K562 (cell line): Measurements from ENCODE around the gene BRDT. TPM values are rescaled to one million over a fixed set of nuclear protein-coding genes. Genes with fewer than 3 reads are reported as not detected.

ENCODE experiments used
- CBX3 ChIP-seq, 2 experiments: IDR thresholded peaks; 1 replicate in 1 of 2; 2 replicates in 1 of 2; pipeline ENCODE4 v1.6.1; 2012; ENCODE audit warnings: inconsistent platforms in 2 of 2, low read length in 2 of 2, borderline replicate concordance in 1 of 2, control low read depth in 1 of 2
- ZNF263 ChIP-seq: sonication (generic); formaldehyde crosslinking; IDR thresholded peaks from 2 replicates; pipeline ENCODE4 v1.8.0; 2022; ENCODE audit warnings: mild to moderate bottlenecking, missing genetic modification reagents, borderline replicate concordance
- ZNF586 ChIP-seq: fragments of 450-650 bp; formaldehyde crosslinking; conservative IDR thresholded peaks from 2 replicates; pipeline ENCODE4 v1.4.0; 2020; ENCODE audit warnings: mild to moderate bottlenecking, moderate library complexity
- polyA plus RNA-seq, 8 experiments: library from polyadenylated mRNA; depleted of rRNA in 4 of 8; stranded (reverse) in 5 of 8; unstranded in 3 of 8; fragments of >200 nt; fragmentation: Nextera tagmentation in 2 of 8; fragmentation: Illumina TruSeq in 1 of 8; extraction: Ambion mirVana in 2 of 8; extraction: Trizol in 1 of 8; gene quantifications; 2 replicates each; pipeline versions ENCODE4 v1.2.1 to v1.2.3, GENCODE V29; 2011 to 2014; ENCODE audit warnings: inconsistent platforms in 1 of 8, missing spikeins in 1 of 8
- total RNA-seq, 7 experiments: library from RNA; depleted of rRNA in 6 of 7; stranded (reverse); fragments of >200 nt in 6 of 7; fragmentation: Illumina TruSeq in 2 of 7; extraction: Trizol in 2 of 7; gene quantifications; 2 replicates each; pipeline versions ENCODE4 v1.2.1 to v1.2.3, GENCODE V29; 2011 to 2021; ENCODE audit warnings: low replicate concordance in 1 of 7
- TF ChIP-seq, protein P1 (sequence below): sonication (generic); formaldehyde crosslinking; IDR thresholded peaks from 2 replicates; pipeline ENCODE4 v1.8.1; 2023; ENCODE audit warnings: mild to moderate bottlenecking, missing genetic modification reagents

BRDT gene
- total and polyA plus RNA-seq, 9 of the 15 experiments (the other 6 are each of a cell fraction or from before 2014, with no cell fraction given) = 0.01 TPM; not detected in 8

DNA sequence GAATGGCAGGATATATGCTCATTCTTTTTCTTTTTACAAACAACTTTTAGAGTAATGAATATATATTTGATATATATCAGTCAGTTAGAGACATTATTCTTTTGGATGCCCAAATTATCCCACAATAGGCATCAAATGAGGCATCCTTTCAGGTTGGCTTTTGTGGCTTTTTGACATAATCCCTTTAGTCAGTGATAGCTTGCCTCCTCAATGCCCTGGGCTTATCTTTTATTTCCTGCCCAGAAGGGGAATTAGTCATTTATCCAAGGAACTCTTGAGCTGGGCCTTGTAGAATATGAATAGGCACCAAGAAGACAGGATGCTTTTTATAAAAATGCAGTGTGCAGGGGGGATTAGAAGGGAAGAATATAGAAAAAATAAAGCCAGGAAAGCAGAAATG, 102.7 kb downstream of the BRDT start (continued):
- TF ChIP-seq ZNF586 (CRISPR knock-in tag) (no peak), CBX3 (IDR thresholded peaks at IDR 0.05; ENCODE audit: borderline replicate concordance in 1 of 2, low read length in 2 of 2) (no peak), ZNF263 (CRISPR knock-in tag) (no peak)
- TF ChIP-seq, protein P1, sequence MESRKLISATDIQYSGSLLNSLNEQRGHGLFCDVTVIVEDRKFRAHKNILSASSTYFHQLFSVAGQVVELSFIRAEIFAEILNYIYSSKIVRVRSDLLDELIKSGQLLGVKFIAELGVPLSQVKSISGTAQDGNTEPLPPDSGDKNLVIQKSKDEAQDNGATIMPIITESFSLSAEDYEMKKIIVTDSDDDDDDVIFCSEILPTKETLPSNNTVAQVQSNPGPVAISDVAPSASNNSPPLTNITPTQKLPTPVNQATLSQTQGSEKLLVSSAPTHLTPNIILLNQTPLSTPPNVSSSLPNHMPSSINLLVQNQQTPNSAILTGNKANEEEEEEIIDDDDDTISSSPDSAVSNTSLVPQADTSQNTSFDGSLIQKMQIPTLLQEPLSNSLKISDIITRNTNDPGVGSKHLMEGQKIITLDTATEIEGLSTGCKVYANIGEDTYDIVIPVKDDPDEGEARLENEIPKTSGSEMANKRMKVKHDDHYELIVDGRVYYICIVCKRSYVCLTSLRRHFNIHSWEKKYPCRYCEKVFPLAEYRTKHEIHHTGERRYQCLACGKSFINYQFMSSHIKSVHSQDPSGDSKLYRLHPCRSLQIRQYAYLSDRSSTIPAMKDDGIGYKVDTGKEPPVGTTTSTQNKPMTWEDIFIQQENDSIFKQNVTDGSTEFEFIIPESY = no peak

Other genes starting within 250 kb of the BRDT start
- gene TGFBR3, start 63.2 kb upstream of the BRDT start, total RNA-seq (2014; rRNA removed) = 13.8 and 14.1 TPM in 2 replicates
- 15.1 and 15.6 TPM in 2 replicates for gene TGFBR3, start 63.2 kb upstream of the BRDT start, total RNA-seq (2014; rRNA removed; fragmentation: Illumina TruSeq; extraction: Trizol)
- 15.3 and 16.4 TPM in 2 replicates for gene TGFBR3, start 63.2 kb upstream of the BRDT start, total RNA-seq (2015; rRNA removed; fragmentation: Illumina TruSeq; extraction: Trizol)
- 18.6 and 19.9 TPM in 2 replicates for gene TGFBR3, start 63.2 kb upstream of the BRDT start, total RNA-seq (2021)
- 14.8 and 16.9 TPM in 2 replicates for gene TGFBR3, start 63.2 kb upstream of the BRDT start, polyA plus RNA-seq (2011; rRNA removed)
- gene TGFBR3, start 63.2 kb upstream of the BRDT start, polyA plus RNA-seq (2014; fragmentation: Illumina TruSeq; extraction: Trizol) = 22.9 and 32.4 TPM in 2 replicates
- 1 to 10 TPM; 3.6 to 4.3 TPM for gene TGFBR3, start 63.2 kb upstream of the BRDT start, polyA plus RNA-seq (2014; fragmentation: Nextera tagmentation; extraction: Ambion mirVana)
- 7.5 and 9.1 TPM in 2 replicates for gene TGFBR3, start 63.2 kb upstream of the BRDT start, polyA plus RNA-seq (2014; rRNA removed)
- gene EPHX4, start 80.6 kb downstream of the BRDT start, total RNA-seq (2014; rRNA removed) = not detected in 2 replicates
- not detected in 2 replicates for gene EPHX4, start 80.6 kb downstream of the BRDT start, total RNA-seq (2014; rRNA removed; fragmentation: Illumina TruSeq; extraction: Trizol)
- gene EPHX4, start 80.6 kb downstream of the BRDT start, total RNA-seq (2015; rRNA removed; fragmentation: Illumina TruSeq; extraction: Trizol) = not detected in 2 replicates
- not detected in 2 replicates for gene EPHX4, start 80.6 kb downstream of the BRDT start, total RNA-seq (2021)
- not detected in 2 replicates for gene EPHX4, start 80.6 kb downstream of the BRDT start, polyA plus RNA-seq (2011; rRNA removed)
- gene EPHX4, start 80.6 kb downstream of the BRDT start, polyA plus RNA-seq (2014; fragmentation: Illumina TruSeq; extraction: Trizol) = not detected in 2 replicates
- not detected for gene EPHX4, start 80.6 kb downstream of the BRDT start, polyA plus RNA-seq (2014; fragmentation: Nextera tagmentation; extraction: Ambion mirVana)
- not detected in 2 replicates for gene EPHX4, start 80.6 kb downstream of the BRDT start, polyA plus RNA-seq (2014; rRNA removed)
- gene SETSIP, start 126.0 kb downstream of the BRDT start, total RNA-seq (2014; rRNA removed) = not detected in 2 replicates
- 0.22 TPM in 1 of 2 replicates, not detected in the other for gene SETSIP, start 126.0 kb downstream of the BRDT start, total RNA-seq (2014; rRNA removed; fragmentation: Illumina TruSeq; extraction: Trizol)
- not detected in 2 replicates for gene SETSIP, start 126.0 kb downstream of the BRDT start, total RNA-seq (2015; rRNA removed; fragmentation: Illumina TruSeq; extraction: Trizol)
- gene SETSIP, start 126.0 kb downstream of the BRDT start, total RNA-seq (2021) = not detected in 2 replicates
- 0.14 and 0.43 TPM in 2 replicates for gene SETSIP, start 126.0 kb downstream of the BRDT start, polyA plus RNA-seq (2011; rRNA removed)
- not detected in 2 replicates for gene SETSIP, start 126.0 kb downstream of the BRDT start, polyA plus RNA-seq (2014; fragmentation: Illumina TruSeq; extraction: Trizol)
- not detected for gene SETSIP, start 126.0 kb downstream of the BRDT start, polyA plus RNA-seq (2014; fragmentation: Nextera tagmentation; extraction: Ambion mirVana)
- gene SETSIP, start 126.0 kb downstream of the BRDT start, polyA plus RNA-seq (2014; rRNA removed) = not detected in 2 replicates
- gene BTBD8, start 130.9 kb downstream of the BRDT start, total RNA-seq (2014; rRNA removed) = 1.0 and 1.5 TPM in 2 replicates
- gene BTBD8, start 130.9 kb downstream of the BRDT start, total RNA-seq (2014; rRNA removed; fragmentation: Illumina TruSeq; extraction: Trizol) = 2.3 and 2.6 TPM in 2 replicates
- gene BTBD8, start 130.9 kb downstream of the BRDT start, total RNA-seq (2015; rRNA removed; fragmentation: Illumina TruSeq; extraction: Trizol) = 1.5 and 1.7 TPM in 2 replicates
- 1.2 and 1.5 TPM in 2 replicates for gene BTBD8, start 130.9 kb downstream of the BRDT start, total RNA-seq (2021)
- 0.54 and 1.3 TPM in 2 replicates for gene BTBD8, start 130.9 kb downstream of the BRDT start, polyA plus RNA-seq (2011; rRNA removed)
- gene BTBD8, start 130.9 kb downstream of the BRDT start, polyA plus RNA-seq (2014; fragmentation: Illumina TruSeq; extraction: Trizol) = 1.0 and 1.1 TPM in 2 replicates
- gene BTBD8, start 130.9 kb downstream of the BRDT start, polyA plus RNA-seq (2014; fragmentation: Nextera tagmentation; extraction: Ambion mirVana) = under 1 TPM; 0.46 to 0.53 TPM
- gene BTBD8, start 130.9 kb downstream of the BRDT start, polyA plus RNA-seq (2014; rRNA removed) = 0.54 and 0.84 TPM in 2 replicates